ENCODE measurements around the gene SLC25A26.
"Not testable (repeated sequence)": the region's sequence is repeated elsewhere in the genome, so short reads cannot be mapped to it uniquely, and the experiment has no call there.

The SLC25A26 gene

DNA sequence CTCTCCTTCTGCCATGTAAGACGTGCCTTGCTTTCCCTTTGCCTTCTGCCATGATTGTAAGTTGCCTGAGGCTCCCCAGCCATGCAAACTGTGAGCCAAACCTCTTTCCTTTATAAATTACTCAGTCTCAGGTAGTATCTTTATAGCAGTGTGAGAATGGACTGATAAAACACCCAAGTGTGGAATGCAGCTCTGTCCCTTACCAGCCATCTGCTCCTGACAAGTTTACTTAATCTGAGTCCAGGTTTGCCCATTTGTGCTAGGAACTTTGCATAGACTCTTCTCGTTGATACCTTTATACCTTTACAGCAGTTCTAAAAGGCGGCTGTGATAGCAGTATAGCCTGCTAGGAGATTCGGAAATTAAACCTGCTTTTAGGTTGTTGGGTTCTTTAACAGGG lies 48.1 kb downstream of the SLC25A26 start:
- no peak for DNase-seq

DNA sequence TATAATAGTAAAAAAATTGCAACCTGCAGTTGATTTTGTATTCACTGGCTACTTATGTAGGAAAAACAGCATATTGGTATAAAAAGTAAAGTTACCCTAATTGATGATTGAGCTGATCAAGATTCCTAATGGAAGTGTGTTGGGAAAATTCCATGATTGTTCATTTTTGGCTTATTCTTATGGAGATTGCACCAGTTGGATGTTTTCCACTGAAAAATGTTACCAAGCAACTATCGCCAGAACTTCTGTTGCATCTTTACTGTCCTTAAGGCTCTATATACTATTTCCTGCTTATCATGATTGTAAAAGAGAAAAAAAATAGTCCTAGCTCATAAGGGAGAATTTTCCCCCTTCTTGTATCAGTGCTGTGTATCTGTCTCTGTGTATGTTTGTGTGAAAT lies 48.6 kb downstream of the SLC25A26 start:
- no peak for DNase-seq

DNA sequence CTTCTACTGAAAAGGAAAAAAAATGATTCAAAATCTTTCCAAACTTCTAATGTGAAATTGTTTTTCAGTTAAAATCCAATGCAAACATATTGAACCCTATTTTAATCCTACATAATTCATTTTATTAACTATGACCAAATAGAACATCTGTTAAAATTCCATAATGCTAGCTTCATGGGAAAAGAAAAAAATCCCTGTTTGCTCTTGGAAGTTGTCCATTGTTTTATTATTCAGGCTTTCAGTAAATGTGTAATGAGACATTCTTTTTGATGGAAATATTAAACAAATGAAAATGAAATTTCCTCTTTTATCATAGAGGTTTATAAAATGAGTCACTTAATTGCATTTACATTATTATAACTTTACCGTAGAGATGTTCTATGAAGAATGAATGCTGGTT lies 49.5 kb downstream of the SLC25A26 start:
- DNase-seq, result no peak

DNA sequence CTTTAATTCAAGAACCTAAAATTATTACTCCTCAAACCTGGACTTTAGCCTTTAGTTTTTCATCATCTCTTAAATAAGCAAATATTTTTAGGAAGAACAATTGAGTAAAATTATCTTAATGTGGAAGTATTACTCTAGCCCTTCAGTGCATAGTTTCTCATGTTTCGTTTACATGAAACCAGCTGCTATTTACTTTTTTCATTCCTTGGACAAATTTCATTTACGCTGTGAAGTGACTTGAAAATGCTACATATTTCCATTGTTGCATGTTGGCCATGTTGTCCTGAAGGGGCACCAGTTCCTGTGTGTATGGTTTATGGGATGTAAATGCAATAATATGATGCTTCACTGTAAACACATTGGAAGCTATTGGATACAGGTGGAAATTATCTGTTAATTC lies 49.9 kb downstream of the SLC25A26 start:
- no peak for DNase-seq

DNA sequence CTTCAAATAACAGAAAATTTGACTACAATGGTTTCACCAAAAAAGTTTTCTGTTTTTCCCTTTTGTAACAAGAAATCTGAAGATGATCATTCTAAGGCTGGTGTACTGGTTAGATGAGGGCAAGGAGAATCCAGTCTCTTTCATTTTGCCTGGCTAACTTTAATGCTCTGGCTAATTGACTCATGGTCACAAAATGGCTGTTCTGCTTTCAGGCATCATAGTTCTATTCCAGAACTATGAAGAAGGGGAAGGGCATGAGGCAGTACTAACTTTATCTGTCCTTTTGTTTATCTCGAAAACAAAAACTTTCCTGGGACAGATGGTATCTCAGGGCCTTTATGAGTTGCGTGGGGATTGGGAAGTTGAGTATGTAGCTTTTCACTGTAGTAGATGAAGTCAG lies 50.4 kb downstream of the SLC25A26 start:
- no peak for DNase-seq

DNA sequence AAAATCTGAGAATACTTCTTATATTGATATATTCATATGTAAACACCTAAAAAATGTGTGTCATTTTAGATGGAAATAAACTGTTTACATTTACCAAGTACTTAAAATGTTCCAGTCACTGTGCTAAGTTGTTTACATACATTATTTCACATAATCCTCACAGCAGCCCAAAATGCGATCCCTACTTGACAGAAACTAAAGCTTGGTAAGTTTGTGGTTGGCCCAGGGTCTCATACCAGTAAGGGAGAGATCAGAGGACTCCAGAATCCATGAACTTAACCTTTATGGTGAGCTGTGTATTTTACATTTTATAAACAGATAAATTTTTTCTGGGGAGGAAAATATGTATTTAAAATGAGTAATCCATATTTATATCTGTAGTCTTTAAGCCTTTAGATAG lies 51.2 kb downstream of the SLC25A26 start:
- DNase-seq, result no peak

DNA sequence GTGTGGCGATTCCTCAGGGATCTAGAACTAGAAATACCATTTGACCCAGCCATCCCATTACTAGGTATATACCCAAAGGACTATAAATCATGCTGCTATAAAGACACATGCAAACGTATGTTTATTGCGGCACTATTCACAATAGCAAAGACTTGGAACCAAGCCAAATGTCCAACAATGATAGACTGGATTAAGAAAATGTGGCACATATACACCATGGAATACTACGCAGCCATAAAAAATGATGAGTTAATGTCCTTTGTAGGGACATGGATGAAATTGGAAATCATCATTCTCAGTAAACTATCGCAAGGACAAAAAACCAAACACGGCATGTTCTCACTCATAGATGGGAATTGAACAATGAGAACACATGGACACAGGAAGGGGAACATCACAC lies 54.0 kb downstream of the SLC25A26 start:
- not testable (repeated sequence) for DNase-seq

DNA sequence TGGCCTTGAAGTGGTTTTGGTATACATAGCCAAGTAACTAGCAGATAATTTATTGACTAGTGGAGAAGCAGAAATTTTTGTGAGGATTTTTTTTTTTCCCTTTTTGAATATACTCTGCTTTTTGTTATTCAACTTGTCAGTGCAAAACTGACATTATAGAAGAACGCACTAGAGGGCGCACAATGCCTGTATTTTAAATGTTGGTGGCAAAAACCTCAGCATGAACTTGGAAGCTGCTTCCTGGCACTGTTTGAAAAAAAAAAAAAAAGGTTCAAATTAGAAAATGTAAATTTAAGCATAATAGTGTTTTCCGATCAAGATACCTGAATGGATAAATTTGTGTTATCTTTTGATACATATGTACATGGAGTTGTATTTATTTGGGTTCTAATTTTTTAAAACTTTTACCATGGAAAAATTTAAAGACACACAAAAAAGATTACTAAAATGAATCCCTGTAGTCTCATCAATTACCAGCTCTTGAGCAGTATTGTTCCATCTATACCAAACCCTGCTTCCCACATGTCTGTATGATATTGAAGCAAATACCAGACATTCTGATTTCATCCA lies 56.0 kb downstream of the SLC25A26 start:
- DNase-seq, result peak in 32 of 51 donors; percentile 1 to 77 (median 30)

DNA sequence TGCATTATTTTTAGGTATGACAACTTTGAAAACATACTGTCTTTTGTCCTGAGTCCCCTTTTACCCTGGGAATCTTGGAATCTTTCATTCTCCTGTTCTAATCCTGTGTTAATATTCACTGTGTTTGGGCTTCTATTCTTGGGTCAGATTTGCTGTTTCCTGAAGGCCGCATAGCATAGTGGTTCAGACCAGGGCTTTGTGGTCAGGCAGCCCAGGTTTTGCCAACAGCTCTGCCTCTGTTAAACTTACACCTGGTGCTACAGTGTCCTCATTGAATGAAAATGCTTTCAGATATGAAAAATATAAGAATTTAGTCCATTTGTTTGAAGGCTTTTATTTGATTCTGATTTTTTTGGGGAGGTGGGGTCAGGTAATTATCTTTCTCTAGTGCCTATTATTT lies 58.4 kb downstream of the SLC25A26 start:
- no peak for DNase-seq

DNA sequence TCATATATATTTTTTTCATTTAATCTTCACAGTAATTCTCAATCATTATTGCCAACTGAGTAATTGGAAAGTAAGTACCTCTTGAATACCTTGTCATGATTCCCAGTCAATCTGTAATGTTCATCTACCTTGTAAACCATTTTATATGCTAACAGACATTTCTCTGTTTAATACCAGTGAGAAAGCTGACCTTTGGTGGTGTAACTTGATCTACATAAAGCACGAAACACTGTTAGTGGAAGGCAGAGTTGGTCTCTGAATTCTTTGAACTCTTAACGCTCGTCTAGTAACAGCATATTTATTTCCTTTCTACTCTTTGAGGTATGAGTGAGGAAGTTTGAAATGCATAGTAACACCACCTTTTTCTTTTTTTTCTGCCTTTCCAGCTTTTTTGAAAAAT lies 59.5 kb downstream of the SLC25A26 start:
- DNase-seq, result no peak

DNA sequence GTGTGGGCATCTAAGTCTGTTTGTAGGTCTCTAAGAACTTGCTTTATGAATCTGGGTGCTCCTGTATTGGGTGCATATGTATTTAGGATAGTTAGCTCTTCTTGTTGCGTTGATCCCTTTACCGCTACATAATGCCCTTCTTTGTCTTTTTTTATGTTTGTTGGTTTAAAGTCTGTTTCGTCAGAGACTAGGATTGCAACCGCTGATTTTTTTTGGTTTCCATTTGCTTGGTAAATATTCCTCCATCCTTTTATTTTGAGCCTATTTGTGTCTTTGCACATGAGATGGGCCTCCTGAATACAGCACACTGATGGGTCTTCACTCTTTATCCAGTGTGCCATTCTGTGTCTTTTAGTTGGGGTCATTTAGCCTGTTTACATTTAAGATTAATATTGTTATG lies 71.1 kb downstream of the SLC25A26 start:
- DNase-seq, result not testable (repeated sequence)

DNA sequence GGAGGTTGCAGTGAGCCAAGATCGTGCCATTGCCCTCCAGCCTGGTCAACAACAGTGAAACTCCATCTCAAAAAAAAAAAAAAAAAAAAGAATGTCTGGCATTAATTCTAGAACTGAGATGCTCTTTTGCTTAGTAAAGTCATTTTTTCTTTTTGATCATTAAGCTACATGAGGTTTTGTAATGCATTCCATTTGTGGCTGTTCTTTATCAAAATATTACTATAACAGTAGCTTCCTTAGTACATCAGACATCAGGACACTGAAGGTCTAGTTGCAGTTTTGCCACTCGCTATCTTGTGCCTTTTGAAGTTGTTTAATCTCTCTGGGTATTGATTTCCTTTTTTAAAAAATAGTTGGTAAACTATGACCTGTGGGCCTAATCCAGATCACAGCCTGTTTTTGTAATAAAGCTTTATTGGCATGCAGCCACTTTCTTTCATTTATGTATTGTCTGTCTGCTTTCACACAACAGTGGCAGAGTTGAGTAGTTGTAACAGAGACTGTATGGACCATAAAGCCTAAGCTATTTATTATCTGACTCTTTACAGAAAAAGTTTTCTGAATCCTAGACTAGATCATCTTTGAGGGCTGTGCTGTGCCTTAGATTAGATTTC lies 76.6 kb downstream of the SLC25A26 start:
- no peak for DNase-seq

DNA sequence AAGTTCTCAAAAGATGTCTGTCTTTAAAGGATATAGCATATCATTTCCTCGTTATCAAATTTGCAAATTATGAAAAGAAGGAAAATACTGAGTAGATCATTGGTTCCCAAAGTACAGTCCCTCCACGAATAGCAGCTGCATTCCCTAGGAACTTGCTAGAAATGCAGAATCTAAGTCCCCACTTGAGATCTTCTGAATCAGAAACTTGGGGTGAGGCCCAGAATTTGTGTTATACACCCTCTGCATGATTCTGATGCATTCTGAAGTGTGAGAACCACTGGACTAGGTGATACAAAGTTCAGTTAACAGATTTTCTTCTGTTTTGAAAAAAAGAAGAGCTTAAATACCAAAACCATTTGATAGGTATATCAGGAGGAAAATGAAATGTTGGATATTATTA lies 77.1 kb downstream of the SLC25A26 start:
- DNase-seq, result peak in 2 of 51 donors; percentile 1 to 9

DNA sequence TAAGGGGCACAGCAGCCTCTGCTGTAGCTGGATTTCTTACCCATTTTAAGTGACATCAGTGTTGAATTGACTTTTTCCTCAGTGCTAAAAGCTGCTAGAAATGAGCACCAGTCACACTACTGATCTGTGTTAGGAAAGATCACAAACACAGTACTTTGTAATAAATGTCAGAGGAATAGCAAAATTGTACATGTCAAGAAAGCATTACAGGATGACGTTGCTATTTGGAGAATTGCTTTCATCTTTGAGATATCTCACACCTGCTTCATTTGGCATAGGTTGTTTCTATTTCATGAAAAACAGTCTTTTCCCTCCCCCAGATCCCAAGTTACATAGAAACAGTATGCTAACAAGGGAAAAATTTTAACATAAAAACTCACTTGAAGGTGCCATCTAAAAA lies 77.8 kb downstream of the SLC25A26 start:
- no peak for DNase-seq

DNA sequence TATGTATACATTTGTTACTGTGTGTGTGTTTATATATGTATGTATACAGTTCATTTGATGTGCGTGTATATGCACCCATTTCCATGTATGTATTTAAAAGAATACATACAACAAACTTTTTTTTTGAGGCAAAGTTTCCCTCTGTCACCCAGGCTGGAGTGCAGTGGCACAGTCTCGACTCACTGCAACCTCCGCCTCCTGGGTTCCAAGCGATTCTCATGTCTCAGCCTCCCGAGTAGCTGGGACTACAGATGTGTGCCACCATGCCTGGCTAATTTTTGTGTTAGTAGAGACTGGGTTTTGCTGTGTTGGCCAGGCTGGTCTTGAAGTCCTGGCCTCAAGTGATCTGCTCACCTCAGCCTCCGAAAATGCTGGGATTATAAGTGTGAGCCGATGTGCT lies 78.3 kb downstream of the SLC25A26 start:
- not testable (repeated sequence) for DNase-seq

DNA sequence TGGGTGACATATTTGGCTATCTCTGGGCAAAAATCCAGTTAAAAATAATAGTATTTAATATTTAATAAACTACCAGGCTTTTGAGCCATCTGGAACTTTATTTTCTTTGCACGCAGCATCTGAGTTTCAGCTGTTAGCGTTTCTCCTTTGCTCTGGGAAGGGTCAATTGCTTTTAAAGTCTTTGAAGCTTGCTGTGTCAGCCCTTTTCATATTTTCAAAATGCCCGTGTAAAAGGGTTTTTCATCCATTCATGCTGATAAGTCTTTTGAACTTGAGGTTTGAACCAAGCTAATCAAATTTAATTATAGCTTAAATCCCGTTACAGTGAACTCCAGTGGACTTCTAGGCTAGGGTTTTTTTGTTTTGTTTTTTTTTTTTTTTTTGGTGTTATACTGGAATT lies 79.1 kb downstream of the SLC25A26 start:
- no peak for DNase-seq

DNA sequence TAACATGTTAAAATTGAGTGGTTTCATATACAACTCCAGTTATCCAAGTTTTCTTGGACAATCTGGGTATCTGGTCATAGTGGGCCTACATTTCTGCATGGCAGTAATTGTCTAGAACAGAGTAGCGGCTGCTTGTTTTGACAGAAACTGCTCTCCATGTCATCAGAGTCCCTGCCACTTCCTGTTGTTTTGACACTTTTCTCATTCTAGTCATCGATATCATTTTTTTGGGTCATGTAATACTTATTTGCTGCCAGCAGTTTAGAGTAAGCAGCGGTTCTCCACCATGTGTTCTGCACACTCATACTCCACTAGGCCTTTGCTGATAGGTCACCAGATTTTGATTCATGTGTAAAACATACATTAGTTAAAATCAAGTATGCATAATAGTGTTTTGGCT lies 81.5 kb downstream of the SLC25A26 start:
- DNase-seq, result no peak

DNA sequence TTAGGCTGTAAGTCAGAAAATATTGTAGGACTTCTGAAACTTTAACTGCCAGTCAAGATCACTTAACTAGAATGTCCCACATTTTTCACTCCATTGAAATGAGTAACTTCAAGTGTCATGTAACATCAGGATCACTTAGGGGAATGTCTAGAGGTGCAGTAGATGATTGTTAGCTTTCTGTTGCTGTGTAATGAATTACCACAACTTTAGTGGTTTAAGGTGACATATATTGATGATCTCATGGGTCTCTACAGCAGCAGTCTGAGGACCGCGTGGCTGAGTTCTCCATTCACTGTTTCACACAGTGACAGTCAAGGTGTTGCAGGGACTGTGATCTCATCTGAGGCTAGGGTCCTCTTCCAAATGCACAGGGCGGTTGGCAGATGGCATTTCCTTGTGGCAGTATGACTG lies 82.7 kb downstream of the SLC25A26 start:
- no peak for DNase-seq

DNA sequence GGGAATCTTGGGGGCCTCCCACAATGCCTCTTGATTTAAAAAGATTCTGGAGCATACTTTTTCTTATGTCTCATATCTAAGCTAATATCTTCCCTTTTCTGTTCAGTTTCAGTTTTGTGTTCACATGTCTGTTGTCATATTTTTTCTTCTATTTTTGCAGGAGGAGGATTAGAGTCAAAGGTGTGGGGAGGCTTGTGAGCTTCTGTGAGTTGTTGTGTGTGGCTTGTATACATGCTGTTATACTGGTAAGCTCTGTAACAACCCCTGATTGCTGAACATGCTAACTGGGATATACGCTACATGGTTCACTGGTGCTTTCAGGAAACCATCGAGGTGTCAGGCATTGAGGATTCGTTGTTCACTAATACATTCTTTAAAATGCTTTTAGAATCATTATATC lies 83.5 kb downstream of the SLC25A26 start:
- DNase-seq, result no peak

DNA sequence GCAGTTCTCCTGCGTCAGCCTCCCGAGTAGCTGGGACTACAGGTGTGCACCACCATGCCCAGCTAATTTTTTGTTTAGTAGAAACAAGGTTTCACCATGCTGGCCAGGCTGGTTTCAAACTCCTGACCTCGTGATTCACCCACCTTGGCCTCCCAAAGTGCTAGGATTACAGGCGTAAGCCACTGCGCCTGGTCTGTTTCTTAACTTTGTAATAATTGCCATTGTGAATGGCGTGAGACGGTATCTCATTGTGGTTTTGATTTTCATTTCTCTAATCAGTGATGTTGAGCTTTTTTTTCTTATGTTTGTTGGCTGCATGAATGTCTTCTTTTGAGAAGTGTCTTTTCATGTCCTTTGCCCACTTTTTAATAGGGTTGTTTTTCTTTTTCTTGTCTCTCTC lies 85.3 kb downstream of the SLC25A26 start:
- not testable (repeated sequence) for DNase-seq

DNA sequence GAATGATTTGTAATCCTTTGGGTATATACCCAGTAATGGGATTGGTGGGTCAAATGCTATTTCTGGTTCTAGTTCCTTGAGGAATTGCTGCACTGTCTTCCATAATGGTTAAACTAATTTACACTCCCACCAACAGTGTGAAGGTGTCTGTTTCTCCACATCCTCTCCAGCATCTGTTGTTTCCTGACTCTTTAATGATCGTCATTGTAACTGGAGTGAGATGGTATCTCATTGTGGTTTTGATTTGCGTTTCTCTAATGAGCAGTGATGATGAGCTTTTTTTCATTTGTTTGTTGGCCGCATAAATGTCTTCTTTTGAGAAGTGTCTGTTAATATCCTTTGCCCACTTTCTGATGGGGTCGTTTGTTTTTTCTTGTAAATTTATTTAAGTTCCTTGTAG lies 86.2 kb downstream of the SLC25A26 start:
- DNase-seq, result not testable (repeated sequence)

DNA sequence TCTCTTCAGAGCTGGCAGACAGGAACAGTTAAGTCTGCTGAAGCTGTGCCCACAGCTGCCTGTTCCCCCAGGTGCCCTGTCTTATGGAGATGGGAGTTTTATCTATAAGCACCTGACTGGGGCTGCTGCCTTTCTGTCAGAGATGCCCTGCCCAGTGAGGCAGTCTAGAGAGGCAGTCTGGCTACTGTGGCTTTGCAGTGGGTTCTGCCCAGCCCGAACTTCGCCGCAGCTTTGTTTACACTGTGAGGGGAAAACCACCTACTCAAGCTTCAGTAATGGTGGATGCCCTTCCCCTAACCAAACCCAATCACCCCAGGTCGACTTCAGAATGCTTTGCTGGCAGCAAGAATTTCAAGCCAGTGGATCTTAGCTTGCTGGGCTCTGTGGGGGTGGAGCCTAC lies 91.2 kb downstream of the SLC25A26 start:
- no peak for DNase-seq

DNA sequence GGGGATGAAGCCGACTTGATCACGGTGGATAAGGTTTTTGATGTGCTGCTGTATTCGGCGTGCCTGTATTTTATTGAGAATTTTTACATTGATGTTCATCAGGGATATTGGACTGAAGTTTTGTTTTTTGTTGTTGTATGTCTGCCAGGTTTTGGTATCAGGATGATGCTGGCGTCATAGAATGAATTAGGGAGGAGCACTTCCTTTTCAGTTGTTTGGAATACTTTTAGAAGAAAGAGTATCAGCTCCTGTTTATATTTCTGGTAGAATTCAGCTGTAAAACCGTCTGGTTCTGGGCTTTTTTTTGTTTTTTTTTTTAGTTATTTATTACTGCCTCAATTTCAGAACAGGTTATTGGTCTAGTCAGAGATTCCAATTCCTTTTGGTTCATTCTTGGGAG lies 93.7 kb downstream of the SLC25A26 start:
- DNase-seq, result no peak
